SJSA1 (cell line): ENCODE results near the gene TMPRSS9. TPM values are rescaled to one million over a fixed set of nuclear protein-coding genes. Genes with fewer than 3 reads are reported as not detected.

Experiments
- DNase-seq, 2 experiments: peaks; one replicate each; pipeline ENCODE4 v3.0.0-alpha.2; 2015 to 2020; ENCODE audit warnings: low spot score in 2 of 2, low read depth in 1 of 2
- H3K27ac ChIP-seq: fragments of 250-450 bp; sonication (Bioruptor Pico); 2 replicates; pipeline ENCODE4 v1.5.1; 2020; ENCODE audit warnings: mild to moderate bottlenecking, moderate library complexity
- H3K27me3 ChIP-seq: fragments of 250-450 bp; sonication (Bioruptor Pico); replicated peaks from 2 replicates; pipeline ENCODE4 v1.5.1; 2020; ENCODE audit warnings: mild to moderate bottlenecking, moderate library complexity
- H3K36me3 ChIP-seq: fragments of 250-450 bp; sonication (Bioruptor Pico); 2 replicates; pipeline ENCODE4 v1.5.1; 2020; ENCODE audit warnings: mild to moderate bottlenecking
- H3K4me1 ChIP-seq: fragments of 250-450 bp; sonication (Bioruptor Pico); replicated peaks from 2 replicates; pipeline ENCODE4 v1.6.1; 2021; ENCODE audit warnings: mild to moderate bottlenecking
- H3K4me3 ChIP-seq: fragments of 250-450 bp; sonication (Bioruptor Pico); 2 replicates; pipeline ENCODE4 v1.5.1; 2020; ENCODE audit warnings: mild to moderate bottlenecking
- H3K9me3 ChIP-seq: fragments of 250-450 bp; sonication (Bioruptor Pico); replicated peaks from 2 replicates; pipeline ENCODE4 v1.5.1; 2020; ENCODE audit warnings: mild to moderate bottlenecking
- total RNA-seq: library from RNA; depleted of rRNA; stranded (reverse); fragments of >200 nt; shearing (Covaris generic); gene quantifications from 2 replicates; pipeline ENCODE4 v1.2.3, GENCODE V29; 2014

The TMPRSS9 gene
- total RNA-seq, 1 experiment from 2014 or later, result not detected

DNA sequence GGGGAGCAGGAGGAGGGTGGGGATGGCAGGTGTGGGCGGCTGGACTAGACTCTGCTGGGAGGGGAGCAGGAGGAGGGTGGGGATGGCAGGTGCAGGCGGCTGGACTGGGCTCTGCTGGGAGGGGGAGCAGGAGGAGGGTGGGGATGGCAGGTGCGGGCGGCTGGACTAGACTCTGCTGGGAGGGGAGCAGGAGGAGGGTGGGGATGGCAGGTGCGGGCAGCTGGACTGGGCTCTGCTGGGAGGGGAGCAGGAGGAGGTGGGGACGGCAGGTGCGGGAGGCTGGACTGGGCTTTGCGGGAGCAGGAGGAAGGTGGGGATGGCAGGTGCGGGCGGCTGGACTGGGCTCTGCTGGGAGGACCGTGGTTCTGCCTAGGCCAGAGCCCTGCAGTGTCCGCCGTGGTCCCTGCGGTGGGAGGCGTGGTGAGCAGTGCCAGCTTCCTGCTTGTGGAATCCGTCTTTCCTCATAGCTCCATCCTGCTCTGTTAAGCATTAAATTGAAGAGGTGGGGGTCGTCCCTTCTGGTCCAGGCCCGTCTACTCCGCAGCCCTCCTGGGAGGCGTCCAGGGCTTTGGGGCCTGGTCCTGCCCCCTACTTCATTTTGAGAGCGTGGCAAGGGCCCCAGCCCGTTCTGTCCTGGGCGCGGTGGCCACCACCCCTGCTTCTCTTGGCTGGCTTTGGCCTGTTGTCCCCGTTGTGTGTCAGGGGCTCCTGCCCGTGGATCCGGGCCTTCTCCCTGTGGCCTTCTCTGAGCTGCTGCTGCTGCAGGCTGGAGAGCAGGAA, 26.8 kb upstream of the TMPRSS9 start:
- no peak overlapping the region for H3K4me3 ChIP-seq
- no peaks in the 10 kb centered on the region for H3K27me3 ChIP-seq
- no peaks in the 10 kb centered on the region; the same call in 1 of the 2 replicates for H3K9me3 ChIP-seq
- H3K36me3 ChIP-seq, result peaks cover 18% of the 10 kb centered on the region
- no peak overlapping the region for H3K27ac ChIP-seq
- no peak for DNase-seq
- H3K4me1 ChIP-seq, result peaks cover 6% of the 10 kb centered on the region

DNA sequence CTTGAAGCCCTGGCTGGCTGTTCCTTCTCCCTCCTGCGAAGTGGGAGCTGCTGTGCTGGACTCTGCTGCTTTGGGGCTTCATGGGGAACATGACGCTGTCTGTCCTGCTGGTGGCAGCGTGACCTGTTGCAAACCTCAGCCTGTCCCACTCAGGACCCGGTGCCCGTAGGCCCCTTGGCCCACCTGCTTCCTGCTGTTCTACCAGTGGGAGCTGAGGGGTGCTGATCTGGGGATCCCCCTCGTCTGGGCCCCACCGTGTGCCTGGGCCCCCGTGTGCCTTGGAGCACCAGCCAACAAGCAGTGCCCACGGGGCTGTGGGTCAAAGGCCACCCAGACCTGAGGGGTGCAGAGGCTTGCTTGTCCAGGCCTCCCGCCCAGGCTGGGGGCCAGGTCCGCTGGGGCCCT, 26.3 kb upstream of the TMPRSS9 start:
- no peak for DNase-seq
- Histone ChIP-seq H3K4me1 (peaks cover 6% of the 10 kb centered on the region), H3K36me3 (peaks cover 14% of the 10 kb centered on the region), H3K27me3 (no peaks in the 10 kb centered on the region), H3K9me3 (no peaks in the 10 kb centered on the region; the same call in 1 of the 2 replicates), H3K27ac (no peak overlapping the region), H3K4me3 (no peak overlapping the region)

DNA sequence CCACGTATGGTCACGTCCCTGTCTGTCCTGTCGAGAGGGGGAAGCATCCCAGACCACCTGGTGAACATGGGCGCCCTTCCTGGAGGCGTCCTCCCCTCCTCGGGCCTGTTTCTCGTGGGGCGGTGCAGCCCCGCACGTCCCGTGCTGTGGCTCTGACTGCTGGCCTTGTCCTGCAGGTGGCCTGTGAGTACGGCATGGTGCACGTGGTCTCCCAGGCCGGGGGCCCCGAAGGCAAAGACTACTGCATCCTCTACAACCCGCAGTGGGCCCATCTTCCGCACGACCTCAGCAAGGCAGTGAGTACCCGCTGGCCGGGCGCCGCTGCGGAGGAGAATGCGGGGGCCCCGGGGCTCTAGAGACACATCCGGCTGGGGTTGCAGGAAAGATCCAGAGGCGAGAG, 25.6 kb upstream of the TMPRSS9 start:
- peaks cover 3% of the 10 kb centered on the region for H3K4me1 ChIP-seq
- H3K27me3 ChIP-seq, result no peaks in the 10 kb centered on the region
- peaks cover 18% of the 10 kb centered on the region for H3K36me3 ChIP-seq
- no peak overlapping the region for H3K4me3 ChIP-seq
- DNase-seq, result no peak
- no peak overlapping the region for H3K27ac ChIP-seq
- H3K9me3 ChIP-seq, result no peaks in the 10 kb centered on the region; the same call in 1 of the 2 replicates

DNA sequence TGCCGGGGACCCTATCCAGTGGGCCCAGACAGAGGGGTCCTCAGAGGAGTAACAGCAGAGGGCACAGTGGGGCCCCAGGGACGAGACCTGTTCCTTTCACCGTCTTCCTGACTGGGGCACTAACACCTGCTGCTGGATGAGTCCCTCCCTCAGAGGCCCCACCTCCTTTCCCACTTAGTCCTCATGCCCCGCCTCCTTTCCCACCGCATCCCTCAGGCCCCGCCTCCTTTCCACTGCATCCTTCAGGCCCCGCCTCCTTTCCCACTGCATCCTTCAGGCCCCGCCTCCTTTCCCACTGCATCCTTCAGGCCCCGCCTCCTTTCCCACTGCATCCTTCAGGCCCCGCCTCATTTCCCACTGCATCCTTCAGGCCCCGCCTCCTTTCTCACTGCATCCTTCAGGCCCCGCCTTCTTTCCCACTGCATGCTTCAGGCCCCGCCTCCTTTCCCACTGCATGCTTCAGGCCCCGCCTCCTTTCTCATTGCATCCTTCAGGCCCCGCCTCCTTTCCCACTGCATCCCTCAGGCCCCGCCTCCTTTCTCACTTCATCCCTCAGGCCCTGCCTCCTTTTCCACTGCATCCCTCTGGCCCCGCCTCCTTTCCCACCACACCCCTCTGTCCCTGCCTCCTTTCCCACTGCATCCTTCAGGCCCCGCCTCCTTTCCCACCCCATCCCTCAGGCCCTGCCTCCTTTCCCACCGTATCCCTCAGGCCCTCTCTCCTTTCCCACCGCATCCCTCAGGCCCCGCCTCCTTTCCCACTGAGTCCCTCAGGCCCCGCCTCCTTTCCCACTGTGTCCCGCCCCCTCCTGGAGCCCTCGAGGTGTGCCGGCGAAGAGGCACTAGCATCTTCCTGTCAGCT, 24.8 kb upstream of the TMPRSS9 start:
- no peak for DNase-seq
- peaks cover 22% of the 10 kb centered on the region for H3K36me3 ChIP-seq
- no peaks in the 10 kb centered on the region; the same call in 1 of the 2 replicates for H3K9me3 ChIP-seq
- H3K4me3 ChIP-seq, result no peak overlapping the region
- no peaks in the 10 kb centered on the region for H3K4me1 ChIP-seq
- no peaks in the 10 kb centered on the region for H3K27me3 ChIP-seq
- no peak overlapping the region for H3K27ac ChIP-seq

GRCh38 chr19:2335848-2336247, 24.2 kb upstream of the TMPRSS9 start:
- Histone ChIP-seq H3K27me3 (no peaks in the 10 kb centered on the region), H3K27ac (no peak overlapping the region), H3K4me1 (no peaks in the 10 kb centered on the region), H3K36me3 (peaks cover 27% of the 10 kb centered on the region), H3K9me3 (no peaks in the 10 kb centered on the region; the same call in 1 of the 2 replicates), H3K4me3 (no peak overlapping the region)
- no peak for DNase-seq

DNA sequence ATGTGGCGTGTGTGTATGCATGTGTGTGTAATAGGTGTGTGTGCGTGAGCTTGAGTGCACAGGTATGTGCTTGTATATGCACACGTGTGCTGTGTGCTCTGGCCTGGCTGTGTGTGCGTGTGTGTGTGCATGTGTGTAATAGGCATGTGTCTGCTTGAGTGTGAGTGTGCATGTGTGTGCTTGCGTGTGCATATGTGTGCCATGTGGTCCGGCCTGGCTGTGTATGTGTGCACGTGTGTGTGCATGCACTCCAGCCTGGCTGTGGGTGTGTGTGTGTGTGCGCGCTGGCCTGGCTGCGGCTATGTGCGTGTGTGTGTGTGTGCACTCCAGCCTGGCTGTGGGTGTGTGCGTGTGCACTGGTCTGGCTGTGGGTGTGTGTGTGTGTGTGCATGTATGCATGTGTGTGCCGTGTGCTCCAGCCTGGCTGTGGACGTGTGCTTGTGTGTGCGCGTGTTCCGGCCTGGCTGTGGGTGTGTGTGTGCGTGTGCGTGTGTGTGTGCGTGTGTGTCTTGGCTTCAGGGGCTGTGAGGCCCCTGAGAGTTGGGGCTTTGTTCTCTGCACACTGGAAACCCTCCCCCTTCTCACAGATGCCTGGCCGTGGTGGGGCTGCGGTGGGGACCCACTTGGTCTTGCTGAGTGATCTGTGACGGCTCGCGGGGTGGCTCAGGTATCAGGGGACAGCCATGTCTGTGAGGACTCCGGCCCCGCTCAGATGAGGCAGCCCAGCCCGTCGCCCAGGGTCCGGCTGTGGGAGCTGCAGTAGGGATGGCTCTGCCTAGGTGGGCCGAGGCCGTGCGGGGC, 23.3 kb upstream of the TMPRSS9 start:
- H3K27me3 ChIP-seq, result no peaks in the 10 kb centered on the region
- H3K27ac ChIP-seq, result no peak overlapping the region
- no peaks in the 10 kb centered on the region for H3K4me1 ChIP-seq
- DNase-seq, result no peak
- no peak overlapping the region for H3K4me3 ChIP-seq
- H3K9me3 ChIP-seq, result no peaks in the 10 kb centered on the region; the same call in 1 of the 2 replicates
- peaks cover 32% of the 10 kb centered on the region for H3K36me3 ChIP-seq

DNA sequence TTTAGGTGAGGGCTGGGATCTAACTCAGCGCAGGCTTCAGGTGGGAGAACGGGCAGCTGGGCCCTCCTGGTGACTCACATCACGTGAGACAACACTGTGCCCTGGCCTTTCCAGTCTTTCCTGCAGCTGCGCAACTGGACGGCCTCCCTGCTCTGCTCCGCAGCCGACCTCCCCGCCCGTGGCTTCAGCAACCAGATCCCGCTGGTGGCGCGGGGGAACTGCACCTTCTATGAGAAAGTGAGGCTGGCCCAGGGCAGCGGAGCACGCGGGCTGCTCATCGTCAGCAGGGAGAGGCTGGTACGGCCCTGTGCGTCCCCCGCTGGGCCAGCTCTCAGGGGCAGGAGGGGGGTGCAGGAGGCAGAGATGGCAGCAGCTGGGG, 22.7 kb upstream of the TMPRSS9 start:
- Histone ChIP-seq H3K27me3 (no peaks in the 10 kb centered on the region), H3K4me3 (no peak overlapping the region), H3K4me1 (no peaks in the 10 kb centered on the region), H3K36me3 (peaks cover 32% of the 10 kb centered on the region), H3K27ac (no peak overlapping the region), H3K9me3 (no peaks in the 10 kb centered on the region; the same call in 1 of the 2 replicates)
- no peak for DNase-seq

- peaks cover 34% of the 10 kb centered on the region for H3K36me3 ChIP-seq
- no peak for DNase-seq
- no peak overlapping the region for H3K4me3 ChIP-seq
- H3K9me3 ChIP-seq, result no peaks in the 10 kb centered on the region; the same call in 1 of the 2 replicates
- H3K27me3 ChIP-seq, result no peaks in the 10 kb centered on the region
- H3K27ac ChIP-seq, result no peak overlapping the region
- H3K4me1 ChIP-seq, result no peaks in the 10 kb centered on the region
Observed at GRCh38 chr19:2338055-2338615, 21.9 kb upstream of the TMPRSS9 start.

DNA sequence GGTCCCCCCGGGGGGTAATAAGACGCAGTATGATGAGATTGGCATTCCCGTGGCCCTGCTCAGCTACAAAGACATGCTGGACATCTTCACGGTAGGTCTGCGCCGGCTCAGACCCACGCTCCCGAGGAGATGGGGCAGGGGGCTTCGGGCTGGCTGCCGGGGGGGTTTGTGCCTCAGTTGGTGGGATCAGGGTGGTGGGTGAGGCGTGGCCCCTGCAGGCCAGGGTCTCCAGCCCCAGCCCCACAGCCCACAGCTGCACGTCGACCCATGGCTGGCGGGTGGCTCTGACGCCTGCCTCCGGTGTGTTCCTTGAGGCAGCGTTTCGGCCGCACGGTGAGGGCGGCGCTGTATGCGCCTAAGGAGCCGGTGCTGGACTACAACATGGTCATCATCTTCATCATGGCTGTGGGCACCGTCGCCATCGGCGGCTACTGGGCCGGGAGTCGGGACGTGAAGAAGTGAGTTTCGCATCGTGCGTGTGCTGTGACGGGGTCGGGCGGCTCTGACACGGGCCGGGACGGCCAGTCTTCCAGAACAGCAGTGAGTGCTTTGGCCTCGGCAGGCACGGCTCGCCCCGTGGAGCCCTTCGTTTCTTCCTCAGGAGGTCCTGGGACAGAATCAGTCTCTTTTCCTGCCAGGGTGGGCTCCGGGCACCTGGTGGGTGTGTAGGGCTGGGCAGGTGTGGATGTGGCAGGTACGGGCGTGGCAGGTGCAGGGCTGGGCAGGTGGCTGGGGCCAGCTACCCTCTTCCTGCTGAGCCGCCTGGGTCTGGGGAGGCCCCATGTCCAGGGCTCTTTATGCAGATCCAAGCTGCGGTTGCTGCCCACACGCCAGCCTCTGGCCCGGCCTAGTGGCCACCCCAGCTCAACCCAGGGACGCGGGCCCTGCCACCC, 21.1 kb upstream of the TMPRSS9 start:
- Histone ChIP-seq H3K9me3 (no peaks in the 10 kb centered on the region; the same call in 1 of the 2 replicates), H3K27me3 (no peaks in the 10 kb centered on the region), H3K4me3 (no peak overlapping the region), H3K36me3 (peaks cover 39% of the 10 kb centered on the region), H3K4me1 (no peaks in the 10 kb centered on the region), H3K27ac (no peak overlapping the region)
- DNase-seq, result no peak

DNA sequence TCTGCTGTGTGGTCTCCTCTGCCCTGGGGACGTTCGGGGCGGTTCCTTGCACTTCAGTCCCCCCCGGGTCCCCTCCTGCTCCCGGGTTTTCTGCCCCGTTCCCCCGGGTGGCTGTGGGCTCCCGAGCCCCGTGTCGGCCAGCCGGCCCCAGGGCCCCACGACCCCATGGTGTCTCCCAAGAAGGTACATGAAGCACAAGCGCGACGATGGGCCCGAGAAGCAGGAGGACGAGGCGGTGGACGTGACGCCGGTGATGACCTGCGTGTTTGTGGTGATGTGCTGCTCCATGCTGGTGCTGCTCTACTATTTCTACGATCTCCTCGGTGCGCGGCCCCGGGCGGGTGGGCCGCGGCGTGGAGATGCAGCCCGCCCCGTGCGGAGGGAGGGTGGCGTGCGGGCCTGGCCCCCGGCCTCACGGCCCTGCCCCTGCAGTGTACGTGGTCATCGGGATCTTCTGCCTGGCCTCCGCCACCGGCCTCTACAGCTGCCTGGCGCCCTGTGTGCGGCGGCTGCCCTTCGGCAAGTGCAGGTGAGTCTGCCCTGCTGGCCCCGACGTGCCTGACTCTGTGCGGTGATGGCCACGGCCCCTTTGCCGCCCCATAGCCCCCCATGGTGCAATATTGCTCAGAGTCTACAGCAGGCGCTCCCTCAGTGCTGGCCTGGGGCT, 20.3 kb upstream of the TMPRSS9 start:
- peaks cover 39% of the 10 kb centered on the region for H3K36me3 ChIP-seq
- DNase-seq, result no peak
- H3K27me3 ChIP-seq, result no peaks in the 10 kb centered on the region
- H3K27ac ChIP-seq, result no peak overlapping the region
- no peak overlapping the region for H3K4me3 ChIP-seq
- no peaks in the 10 kb centered on the region for H3K4me1 ChIP-seq
- H3K9me3 ChIP-seq, result no peaks in the 10 kb centered on the region; the same call in 1 of the 2 replicates

GRCh38 chr19:2340496-2341243, 19.4 kb upstream of the TMPRSS9 start:
- Histone ChIP-seq H3K27me3 (no peaks in the 10 kb centered on the region), H3K36me3 (peaks cover 39% of the 10 kb centered on the region), H3K27ac (no peak overlapping the region), H3K9me3 (no peaks in the 10 kb centered on the region), H3K4me3 (no peak overlapping the region), H3K4me1 (no peaks in the 10 kb centered on the region)
- DNase-seq, result no peak
